Smooth muscle cell (in vitro differentiated cells): ENCODE results near the gene PPM1H. TPM values are rescaled to one million over a fixed set of nuclear protein-coding genes. Genes with fewer than 3 reads are reported as not detected.
"Not testable (repeated sequence)": the region's sequence is repeated elsewhere in the genome, so short reads cannot be mapped to it uniquely, and the experiment has no call there.

Experiments used
- DNase-seq: peaks from one replicate; lab custom pipeline; 2025; ENCODE audit not compliant: unreplicated experiment; lab: John Stamatoyannopoulos, UW
- H2AFZ ChIP-seq: fragments of 200-600 bp; sonication (generic); 2 replicates; pipeline ENCODE4 v1.6.0; 2016; ENCODE audit warnings: antibody characterized with exemption, low read depth, mild to moderate bottlenecking
- H3F3A ChIP-seq: fragments of 200-600 bp; sonication (generic); 2 replicates; pipeline ENCODE4 v1.6.0; 2017; ENCODE audit warnings: antibody characterized with exemption, low read depth
- H3K27ac ChIP-seq: fragments of 200-600 bp; sonication (generic); 2 replicates; pipeline ENCODE4 v1.5.1; 2016; ENCODE audit warnings: low read depth, mild to moderate bottlenecking
- H3K27me3 ChIP-seq: fragments of 200-600 bp; sonication (generic); 2 replicates; pipeline ENCODE4 v1.6.1; 2016; ENCODE audit warnings: low read depth, mild to moderate bottlenecking
- H3K36me3 ChIP-seq: fragments of 200-600 bp; sonication (generic); 2 replicates; pipeline ENCODE4 v1.5.1; 2016; ENCODE audit warnings: low read depth
- H3K4me1 ChIP-seq: fragments of 200-600 bp; sonication (generic); 2 replicates; pipeline ENCODE4 v1.5.1; 2016; ENCODE audit warnings: low read depth
- H3K4me2 ChIP-seq: fragments of 200-600 bp; sonication (generic); 2 replicates; pipeline ENCODE4 v1.6.0; 2016; ENCODE audit warnings: mild to moderate bottlenecking
- H3K4me3 ChIP-seq: fragments of 200-600 bp; sonication (generic); 2 replicates; pipeline ENCODE4 v1.5.1; 2016; ENCODE audit warnings: mild to moderate bottlenecking
- H3K79me2 ChIP-seq: fragments of 200-600 bp; sonication (generic); 2 replicates; pipeline ENCODE4 v1.6.0; 2016; ENCODE audit warnings: low read depth, mild to moderate bottlenecking
- H3K9ac ChIP-seq: fragments of 200-600 bp; sonication (generic); 2 replicates; pipeline ENCODE4 v1.6.0; 2016; ENCODE audit warnings: low read depth
- H3K9me3 ChIP-seq: fragments of 200-600 bp; sonication (generic); replicated peaks from 2 replicates; pipeline ENCODE4 v1.5.1; 2016; ENCODE audit warnings: low read depth
- H4K20me1 ChIP-seq: fragments of 200-600 bp; sonication (generic); 2 replicates; pipeline ENCODE4 v1.6.0; 2016; ENCODE audit warnings: low read depth
- CTCF ChIP-seq: fragments of 200-600 bp; sonication (generic); IDR thresholded peaks from 2 replicates; pipeline ENCODE4 v1.5.1; 2017; ENCODE audit warnings: borderline replicate concordance, mild to moderate bottlenecking, antibody characterized with exemption; ENCODE audit not compliant: insufficient read depth, poor library complexity, severe bottlenecking
- WGBS: methylation state at CpG from one replicate; pipeline ENCODE4 v1.1.7; 2016; ENCODE audit warnings: low lambda C conversion rate; 5-methylcytosine and 5-hydroxymethylcytosine counted together
- polyA plus RNA-seq: library from polyadenylated mRNA; unstranded; fragments of >200 nt; fragmentation: Nextera tagmentation; extraction: Ambion mirVana; gene quantifications from 2 replicates; pipeline ENCODE4 v1.2.1, GENCODE V29; 2016
- total RNA-seq: library from RNA; depleted of rRNA; stranded (reverse); fragments of >200 nt; gene quantifications from 2 replicates; pipeline ENCODE4 v1.2.3, GENCODE V29; 2014

Gene PPM1H
- total and polyA plus RNA-seq, 2 experiments from 2014 or later, result 0.56 to 3.6 TPM

- H3K4me1 ChIP-seq, result peaks cover 3% of the 10 kb centered on the region
- no peaks in the 10 kb centered on the region for H3F3A ChIP-seq
- H2AFZ ChIP-seq, result no peak overlapping the region
- H3K27me3 ChIP-seq, result no peaks in the 10 kb centered on the region
- H3K36me3 ChIP-seq, result no peaks in the 10 kb centered on the region
- no peak overlapping the region for H3K4me3 ChIP-seq
- WGBS, result 86% methylated on average over 1 of the region's 1 CpG
- no peak overlapping the region for H3K4me2 ChIP-seq
- no peak overlapping the region for H3K9ac ChIP-seq
- H3K27ac ChIP-seq, result peak overlapping the region; percentile 17
- H3K9me3 ChIP-seq, result no peaks in the 10 kb centered on the region
- no peaks in the 10 kb centered on the region for H3K79me2 ChIP-seq
- TF ChIP-seq CTCF, result no peak
- H4K20me1 ChIP-seq, result no peaks in the 10 kb centered on the region
- no peak for DNase-seq
Observed at GRCh38 chr12:62879691-62880090, 55.3 kb downstream of the PPM1H start.

GRCh38 chr12:62879228-62879627 lies 55.7 kb downstream of the PPM1H start:
- H3K9ac ChIP-seq, H4K20me1 ChIP-seq, H3F3A ChIP-seq, H2AFZ ChIP-seq, H3K4me2 ChIP-seq, H3K27me3 ChIP-seq, H3K4me3 ChIP-seq, H3K36me3 ChIP-seq, H3K4me1 ChIP-seq, H3K79me2 ChIP-seq, H3K9me3 ChIP-seq, DNase-seq, H3K27ac ChIP-seq: not testable (repeated sequence)
- WGBS, result 91% methylated on average over 3 of the region's 3 CpGs

- Histone ChIP-seq H3K27me3 (no peaks in the 10 kb centered on the region), H3F3A (no peaks in the 10 kb centered on the region), H3K4me2 (no peak overlapping the region), H2AFZ (no peak overlapping the region), H3K36me3 (no peaks in the 10 kb centered on the region), H4K20me1 (no peaks in the 10 kb centered on the region), H3K9me3 (no peaks in the 10 kb centered on the region), H3K27ac (no peak overlapping the region), H3K4me3 (no peak overlapping the region), H3K4me1 (peaks cover 3% of the 10 kb centered on the region), H3K9ac (no peak overlapping the region), H3K79me2 (no peaks in the 10 kb centered on the region)
- DNase-seq, result no peak
- TF ChIP-seq CTCF, result no peak
- 100% methylated on average over 2 of the region's 2 CpGs for WGBS
Observed at GRCh38 chr12:62878211-62878610, 56.7 kb downstream of the PPM1H start.

GRCh38 chr12:62876938-62877548 lies 57.9 kb downstream of the PPM1H start:
- Histone ChIP-seq H3K27ac (no peak overlapping the region), H3F3A (no peaks in the 10 kb centered on the region), H3K36me3 (no peaks in the 10 kb centered on the region), H2AFZ (no peak overlapping the region), H3K4me1 (peaks cover 3% of the 10 kb centered on the region), H3K4me3 (no peak overlapping the region), H3K4me2 (no peak overlapping the region), H3K79me2 (no peaks in the 10 kb centered on the region), H4K20me1 (no peaks in the 10 kb centered on the region), H3K9me3 (no peaks in the 10 kb centered on the region), H3K27me3 (no peaks in the 10 kb centered on the region), H3K9ac (no peak overlapping the region)
- no peak for DNase-seq
- 96% methylated on average over 13 of the region's 13 CpGs for WGBS
- no peak for TF ChIP-seq CTCF
